PC-9 (cell line): Measurements from ENCODE around the gene RNF4. TPM values are rescaled to one million over a fixed set of nuclear protein-coding genes. Genes with fewer than 3 reads are reported as not detected.
"Not testable (repeated sequence)": the region's sequence is repeated elsewhere in the genome, so short reads cannot be mapped to it uniquely, and the experiment has no call there.

ENCODE experiments used
- BruUV-seq: library from RNA; stranded (reverse); fragments of 400-500 nt; replicated peaks from 2 replicates; lab custom pipeline; 2021; lab: Mats Ljungman, UMichigan
- CTCF ChIA-PET: fragments of 300-600 bp; sonication (Branson Sonifier 250); formaldehyde crosslinking; loops from one replicate; lab custom pipeline; 2022; ENCODE audit warnings: antibody characterized with exemption; lab: Charles Lee
- POLR2A ChIA-PET: fragments of 300-600 bp; sonication (Branson Sonifier 250); formaldehyde crosslinking; loops from one replicate; lab custom pipeline; 2022; ENCODE audit warnings: antibody characterized with exemption; ENCODE audit not compliant: unreplicated experiment; lab: Charles Lee
- DNase-seq, 2 experiments: peaks; one replicate each; pipeline versions ENCODE4 v3.0.0 to v3.0.0-alpha.2; 2015 to 2022; ENCODE audit warnings: mixed read lengths in 1 of 2
- H2AFZ ChIP-seq: fragments of 200-600 bp; sonication (generic); 2 replicates; pipeline ENCODE4 v1.8.1; 2017; ENCODE audit warnings: antibody characterized with exemption
- H3F3A ChIP-seq: fragments of 200-600 bp; sonication (generic); 2 replicates; pipeline ENCODE4 v1.8.1; 2017; ENCODE audit warnings: antibody characterized with exemption, mild to moderate bottlenecking, low read depth; ENCODE audit not compliant: insufficient read depth
- H3K27ac ChIP-seq: fragments of 200-600 bp; sonication (generic); 2 replicates; pipeline ENCODE4 v1.6.1; 2016; ENCODE audit warnings: mixed run types
- H3K27me3 ChIP-seq: fragments of 200-600 bp; sonication (generic); 2 replicates; pipeline ENCODE4 v1.6.1; 2016; ENCODE audit warnings: low read depth, mixed run types; ENCODE audit not compliant: insufficient read depth
- H3K36me3 ChIP-seq: fragments of 200-600 bp; sonication (generic); 2 replicates; pipeline ENCODE4 v1.6.1; 2016; ENCODE audit warnings: low read depth, mixed run types
- H3K4me1 ChIP-seq: fragments of 200-600 bp; sonication (generic); replicated peaks from 2 replicates; pipeline ENCODE4 v1.6.1; 2016; ENCODE audit warnings: mixed run types; ENCODE audit not compliant: insufficient read depth
- H3K4me2 ChIP-seq: fragments of 200-600 bp; sonication (generic); 2 replicates; pipeline ENCODE4 v1.6.1; 2017; ENCODE audit warnings: mixed run types
- H3K4me3 ChIP-seq: fragments of 200-600 bp; sonication (generic); 2 replicates; pipeline ENCODE4 v1.6.1; 2016; ENCODE audit warnings: mixed run types
- H3K79me2 ChIP-seq: fragments of 200-600 bp; sonication (generic); 2 replicates; pipeline ENCODE4 v1.6.1; 2017; ENCODE audit warnings: low read depth, mixed run types
- H3K9me2 ChIP-seq: fragments of 200-600 bp; sonication (generic); 2 replicates; pipeline ENCODE4 v1.8.1; 2017; ENCODE audit warnings: mild to moderate bottlenecking; ENCODE audit not compliant: insufficient read depth
- H3K9me3 ChIP-seq: fragments of 200-600 bp; sonication (generic); 2 replicates; pipeline ENCODE4 v1.8.1; 2016; ENCODE audit warnings: low read depth; ENCODE audit not compliant: insufficient read depth
- H4K20me1 ChIP-seq: fragments of 200-600 bp; sonication (generic); 2 replicates; pipeline ENCODE4 v1.8.1; 2017; ENCODE audit not compliant: insufficient read depth
- EZH2 ChIP-seq: fragments of 200-600 bp; sonication (generic); IDR thresholded peaks from 2 replicates; pipeline ENCODE4 v1.8.0; 2017; ENCODE audit warnings: antibody characterized with exemption, low read depth
- intact Hi-C: fragments of 100-400 bp; cut with micrococcal nuclease; formaldehyde crosslinking; loops from one replicate; pipeline ENCODE4 v1.10.0; 2022; ENCODE audit not compliant: unreplicated experiment
- total RNA-seq: library from RNA; stranded (reverse); gene quantifications from 2 replicates; pipeline ENCODE4 v1.2.3, GENCODE V29; 2021
- TF ChIP-seq, protein P1 (sequence below): fragments of 200-600 bp; sonication (generic); conservative IDR thresholded peaks from 2 replicates; pipeline ENCODE4 v1.6.1; 2017; ENCODE audit warnings: mixed run types, antibody characterized with exemption, mild to moderate bottlenecking, moderate library complexity

Gene RNF4
- total RNA-seq, 1 experiment from 2014 or later, result 63.5 TPM

DNA sequence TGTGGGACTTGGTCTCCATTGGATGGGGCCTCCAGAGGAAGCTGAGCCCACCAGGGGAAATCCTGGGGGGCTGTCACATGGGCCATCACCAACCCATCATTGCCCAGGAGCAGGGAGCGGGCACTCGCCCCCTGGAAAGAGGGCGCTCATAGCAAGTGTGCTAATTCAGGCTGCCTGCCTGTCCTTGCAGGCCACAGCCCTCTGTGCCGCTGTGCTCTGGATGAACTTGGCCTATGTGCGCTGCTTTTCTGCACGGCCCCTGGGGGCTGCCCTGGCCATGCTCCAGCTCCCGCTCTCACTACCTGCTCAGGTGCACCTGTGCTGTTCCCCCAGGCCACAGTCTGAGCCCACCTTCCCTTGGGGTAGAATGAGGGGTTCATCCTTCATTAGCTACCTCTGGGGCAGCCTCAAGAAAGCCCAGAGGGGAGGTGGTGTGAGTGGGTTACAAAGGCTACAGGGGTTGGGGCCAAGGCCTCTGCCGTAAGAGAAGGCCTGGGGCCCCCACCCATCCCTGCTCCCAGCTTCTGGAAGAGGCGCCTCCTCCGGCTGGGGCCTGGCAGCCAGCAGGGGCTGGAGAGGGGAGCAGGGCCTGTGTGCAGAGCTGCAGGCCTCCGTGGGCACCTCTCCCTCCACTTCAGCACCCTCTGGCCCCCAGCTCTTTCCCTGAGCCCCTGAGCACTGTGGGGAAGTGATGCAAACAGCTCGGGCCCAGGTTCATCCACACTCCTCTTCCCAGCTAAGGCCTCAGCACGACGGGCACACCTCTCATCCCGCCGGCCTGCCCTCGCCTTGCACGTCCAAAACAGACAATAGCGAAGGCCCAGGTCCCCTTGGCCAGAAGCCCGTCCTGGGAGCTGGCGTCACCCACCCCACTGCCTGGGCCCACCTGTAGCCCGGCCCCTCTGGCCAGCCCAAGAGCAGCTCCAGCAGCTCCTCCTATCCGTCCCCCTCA is 41.2 kb upstream of the RNF4 start:
- ChIA-PET POLR2A (no interaction called here), CTCF (no interaction called here)
- DNase-seq, result no peak
- Histone ChIP-seq H3K4me1 (no peaks in the 10 kb centered on the region), H3K36me3 (no peaks in the 10 kb centered on the region), H3K9me2 (no peaks in the 10 kb centered on the region), H3F3A (peaks cover 27% of the 10 kb centered on the region), H3K27me3 (peaks cover 14% of the 10 kb centered on the region; the same call in 1 of the 2 replicates), H3K4me2 (no peak overlapping the region), H2AFZ (no peak overlapping the region), H3K9me3 (no peaks in the 10 kb centered on the region), H4K20me1 (peaks cover 23% of the 10 kb centered on the region), H3K27ac (no peak overlapping the region), H3K79me2 (no peaks in the 10 kb centered on the region), H3K4me3 (no peak overlapping the region)
- no TSS peak for BruUV-seq
- intact Hi-C loops, result no loop called here
- TF ChIP-seq EZH2, result no peak
- TF ChIP-seq, protein P1, sequence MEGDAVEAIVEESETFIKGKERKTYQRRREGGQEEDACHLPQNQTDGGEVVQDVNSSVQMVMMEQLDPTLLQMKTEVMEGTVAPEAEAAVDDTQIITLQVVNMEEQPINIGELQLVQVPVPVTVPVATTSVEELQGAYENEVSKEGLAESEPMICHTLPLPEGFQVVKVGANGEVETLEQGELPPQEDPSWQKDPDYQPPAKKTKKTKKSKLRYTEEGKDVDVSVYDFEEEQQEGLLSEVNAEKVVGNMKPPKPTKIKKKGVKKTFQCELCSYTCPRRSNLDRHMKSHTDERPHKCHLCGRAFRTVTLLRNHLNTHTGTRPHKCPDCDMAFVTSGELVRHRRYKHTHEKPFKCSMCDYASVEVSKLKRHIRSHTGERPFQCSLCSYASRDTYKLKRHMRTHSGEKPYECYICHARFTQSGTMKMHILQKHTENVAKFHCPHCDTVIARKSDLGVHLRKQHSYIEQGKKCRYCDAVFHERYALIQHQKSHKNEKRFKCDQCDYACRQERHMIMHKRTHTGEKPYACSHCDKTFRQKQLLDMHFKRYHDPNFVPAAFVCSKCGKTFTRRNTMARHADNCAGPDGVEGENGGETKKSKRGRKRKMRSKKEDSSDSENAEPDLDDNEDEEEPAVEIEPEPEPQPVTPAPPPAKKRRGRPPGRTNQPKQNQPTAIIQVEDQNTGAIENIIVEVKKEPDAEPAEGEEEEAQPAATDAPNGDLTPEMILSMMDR, result no peak

DNA sequence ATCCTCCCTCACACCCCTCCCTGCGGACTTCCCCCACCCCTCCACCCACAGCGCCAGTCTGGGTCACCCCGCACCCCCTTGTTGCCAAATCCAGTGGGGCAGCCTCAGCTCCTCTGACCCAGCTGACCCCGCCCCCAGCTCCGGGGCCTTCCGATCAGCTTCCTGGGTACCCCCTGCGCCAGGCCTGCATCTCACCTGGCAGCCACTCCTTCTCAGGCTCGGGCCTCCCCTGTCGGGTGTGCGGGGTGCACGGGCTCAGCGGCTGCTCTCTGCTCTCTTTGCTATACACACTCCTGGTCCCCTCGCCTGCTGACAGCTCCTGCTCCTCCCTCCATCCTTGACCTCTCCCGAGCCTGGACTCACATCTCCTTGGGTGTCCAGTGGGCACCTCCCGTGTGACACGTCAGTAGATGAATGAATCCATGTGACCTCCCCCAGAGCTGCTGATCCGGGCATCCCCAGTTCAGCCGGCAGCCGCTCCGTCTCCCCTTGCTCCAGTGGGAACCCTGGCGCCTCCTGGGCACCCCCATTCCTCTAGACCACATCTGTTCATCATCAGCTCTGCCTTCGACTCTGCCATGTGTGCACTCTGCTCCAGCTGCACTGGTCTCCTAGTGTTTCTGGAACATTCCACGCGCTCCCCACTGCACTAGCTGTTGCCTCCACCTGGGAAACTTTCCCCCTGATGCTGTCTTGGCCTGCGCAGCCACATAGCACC is 40.3 kb upstream of the RNF4 start:
- ChIA-PET POLR2A (no interaction called here), CTCF (no interaction called here)
- Histone ChIP-seq H3K4me2 (no peak overlapping the region), H3K27ac (no peak overlapping the region), H3F3A (peaks cover 27% of the 10 kb centered on the region), H3K9me3 (no peaks in the 10 kb centered on the region), H4K20me1 (peaks cover 23% of the 10 kb centered on the region), H3K4me3 (no peak overlapping the region), H3K9me2 (no peaks in the 10 kb centered on the region), H2AFZ (no peak overlapping the region), H3K27me3 (peaks cover 16% of the 10 kb centered on the region; the same call in 1 of the 2 replicates), H3K79me2 (no peaks in the 10 kb centered on the region), H3K36me3 (no peaks in the 10 kb centered on the region), H3K4me1 (no peaks in the 10 kb centered on the region)
- intact Hi-C loops, result no loop called here
- no peak for DNase-seq
- no TSS peak for BruUV-seq
- no peak for TF ChIP-seq EZH2
- TF ChIP-seq, protein P1, result no peak

DNA sequence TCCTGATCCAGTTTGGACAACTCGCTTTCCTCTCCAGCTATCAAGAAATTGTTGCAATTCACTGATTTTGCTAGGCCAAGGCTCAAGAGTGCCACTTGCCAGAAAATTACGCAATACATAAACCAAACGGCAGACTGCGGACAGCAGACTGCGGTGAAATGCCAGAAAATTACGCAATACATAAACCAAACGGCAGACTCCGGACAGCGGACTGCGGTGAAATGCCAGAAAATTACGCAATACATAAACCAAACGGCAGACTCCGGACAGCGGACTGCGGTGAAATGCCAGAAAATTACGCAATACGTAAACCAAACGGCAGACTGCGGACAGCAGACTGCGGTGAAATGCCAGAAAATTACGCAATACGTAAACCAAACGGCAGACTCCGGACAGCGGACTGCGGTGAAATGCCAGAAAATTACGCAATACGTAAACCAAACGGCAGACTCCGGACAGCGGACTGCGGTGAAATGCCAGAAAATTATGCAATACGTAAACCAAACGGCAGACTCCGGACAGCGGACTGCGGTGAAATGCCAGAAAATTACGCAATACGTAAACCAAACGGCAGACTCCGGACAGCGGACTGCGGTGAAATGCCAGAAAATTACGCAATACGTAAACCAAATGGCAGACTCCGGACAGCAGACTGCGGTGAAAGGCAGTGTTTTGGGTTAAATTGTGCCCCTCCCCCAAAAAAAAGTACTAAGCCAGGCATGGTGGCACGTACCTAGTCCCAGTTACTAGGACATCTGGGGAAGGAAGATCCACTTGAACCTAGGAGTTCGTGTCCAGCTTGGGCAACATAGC is 38.8 kb upstream of the RNF4 start:
- POLR2A ChIA-PET, result interaction anchor here (0.6 kb wide), 1 partner anchor 14 kb away, joined by 3 read pairs; no protein-coding TSS in a partner anchor
- Histone ChIP-seq H4K20me1 (peaks cover 23% of the 10 kb centered on the region), H3K27me3 (peaks cover 31% of the 10 kb centered on the region), H3F3A (peaks cover 27% of the 10 kb centered on the region)
- H3K27ac ChIP-seq, H3K4me1 ChIP-seq, H3K4me3 ChIP-seq, H3K9me3 ChIP-seq, H3K36me3 ChIP-seq, intact Hi-C loops, H3K79me2 ChIP-seq, H3K4me2 ChIP-seq, BruUV-seq, H2AFZ ChIP-seq, H3K9me2 ChIP-seq: not testable (repeated sequence)
- peak in 1 of 2 experiments; percentile 35 for DNase-seq
- CTCF ChIA-PET, result interaction anchor here (0.6 kb wide), 1 partner anchor 158 kb away, joined by 7 read pairs; no protein-coding TSS in a partner anchor
